ENCODE results near the gene PRMT1.

The PRMT1 gene

GRCh38 chr19:49727217-49728030, 50.4 kb downstream of the PRMT1 start:
- no peak for FAIRE-seq
- no peak for TF ChIP-seq POLR2A (IDR thresholded peaks at IDR 0.05; ENCODE audit: low read depth, low read length)

GRCh38 chr19:49730166-49730565, 53.1 kb downstream of the PRMT1 start:
- TF ChIP-seq POLR2A (IDR thresholded peaks at IDR 0.05; ENCODE audit: low read depth, low read length): no peak
- DNase-seq (ENCODE audit: insufficient read length, low spot score) (no peak), FAIRE-seq (no peak)

More at GRCh38 chr19:49727217-49728030, 50.4 kb downstream of the PRMT1 start:
- no peak for DNase-seq (ENCODE audit: insufficient read length, low spot score)

Measured in H54 (cell line).